Omental fat pad (tissue), 4 donors: Measurements from ENCODE around the gene RAB7A. TPM values are rescaled to one million over a fixed set of nuclear protein-coding genes. Genes with fewer than 3 reads are reported as not detected.

Source experiments
- ATAC-seq: fragments of 150-250 bp; one replicate; pipeline ENCODE4 v1.9.1; 2016; ENCODE audit warnings: mild to moderate bottlenecking, moderate library complexity; ENCODE audit not compliant: low FRiP score
- DNase-seq: peaks from one replicate; pipeline ENCODE4 v3.0.0-alpha.2; 2019; ENCODE audit warnings: low spot score
- CTCF ChIP-seq, 3 donors: fragments of 450-650 bp; IDR thresholded peaks; one replicate each; pipeline ENCODE4 v1.5.1; 2016 to 2017; ENCODE audit warnings: antibody characterized with exemption in 3 of 3, mild to moderate bottlenecking in 3 of 3, moderate library complexity in 2 of 3
- total RNA-seq, 4 donors: library from RNA; depleted of rRNA; stranded (reverse); fragments of >200 nt; gene quantifications; one replicate each; pipeline ENCODE4 v1.1.0, GENCODE V29; 2016

Gene RAB7A
- total RNA-seq, 4 donors from 2014 or later = 125 to 170 (median 135) TPM

GRCh38 chr3:128686465-128686864 is 39.5 kb upstream of the RAB7A start:
- ATAC-seq (no peak), DNase-seq (no peak)
- no peak for TF ChIP-seq CTCF (IDR thresholded peaks at IDR 0.05)

GRCh38 chr3:128689060-128689459 is 36.9 kb upstream of the RAB7A start:
- DNase-seq = no peak
- ATAC-seq = no peak
- TF ChIP-seq CTCF (IDR thresholded peaks at IDR 0.05) = no peak

GRCh38 chr3:128693696-128694095 is 32.3 kb upstream of the RAB7A start:
- TF ChIP-seq CTCF (IDR thresholded peaks at IDR 0.05) = no peak
- ATAC-seq (no peak), DNase-seq (no peak)

GRCh38 chr3:128697341-128697740 is 28.6 kb upstream of the RAB7A start:
- no peak for DNase-seq
- TF ChIP-seq CTCF (IDR thresholded peaks at IDR 0.05) = no peak
- no peak for ATAC-seq

GRCh38 chr3:128698211-128699047 is 27.6 kb upstream of the RAB7A start:
- DNase-seq (no peak), ATAC-seq (peak; percentile 73)
- no peak for TF ChIP-seq CTCF (IDR thresholded peaks at IDR 0.05)

GRCh38 chr3:128701342-128702212 is 24.4 kb upstream of the RAB7A start:
- DNase-seq (no peak), ATAC-seq (no peak)
- TF ChIP-seq CTCF (IDR thresholded peaks at IDR 0.05) = no peak
